Upper lobe of left lung (tissue), 6 donors: ENCODE results near the gene SLC29A3. TPM values are rescaled to one million over a fixed set of nuclear protein-coding genes. Genes with fewer than 3 reads are reported as not detected.

ENCODE experiments used
- ATAC-seq, 2 donors: fragments of 200-7000 bp; cut with Tn5 transposase; one replicate each; pipeline ENCODE4 v1.9.1; 2022; ENCODE audit warnings: mild to moderate bottlenecking in 2 of 2, moderate library complexity in 2 of 2; ENCODE audit not compliant: low FRiP score in 2 of 2
- DNase-seq, 2 donors: peaks; one replicate each; pipeline ENCODE4 v3.0.0-alpha.2; 2019 to 2020
- H3K27ac ChIP-seq, 4 donors: fragments of 200-600 bp; sonication (generic); one replicate each; pipeline ENCODE4 v1.5.1; 2016 to 2019
- H3K27me3 ChIP-seq, 4 donors: fragments of 200-600 bp; sonication (generic); one replicate each; pipeline ENCODE4 v1.5.1; 2017 to 2019
- H3K36me3 ChIP-seq, 4 donors: fragments of 200-600 bp; sonication (generic); one replicate each; pipeline ENCODE4 v1.5.1; 2016 to 2019
- H3K4me1 ChIP-seq, 4 donors: fragments of 200-600 bp; sonication (generic); one replicate each; pipeline ENCODE4 v1.5.1; 2018 to 2019
- H3K4me3 ChIP-seq, 4 donors: fragments of 200-600 bp; sonication (generic); one replicate each; pipeline ENCODE4 v1.5.1; 2017 to 2019; ENCODE audit warnings: mild to moderate bottlenecking in 2 of 4, moderate library complexity in 1 of 4
- H3K9me3 ChIP-seq, 4 donors: fragments of 200-600 bp; sonication (generic); one replicate each; pipeline ENCODE4 v1.5.1; 2018 to 2019
- CTCF ChIP-seq, 6 experiments: fragments of 450-650 bp in 4 of 6; fragments of 200-600 bp in 2 of 6; sonication (generic) in 2 of 6; IDR thresholded peaks; one replicate each; pipeline ENCODE4 v1.5.1; 2016 to 2019; ENCODE audit warnings: antibody characterized with exemption in 6 of 6
- EP300 ChIP-seq, 4 donors: sonication (generic); formaldehyde crosslinking; IDR thresholded peaks; one replicate each; pipeline ENCODE4 v1.5.1; 2017; ENCODE audit warnings: antibody characterized with exemption in 4 of 4, control low read depth in 2 of 4
- POLR2A ChIP-seq, 4 donors: fragments of 450-650 bp; IDR thresholded peaks; one replicate each; pipeline ENCODE4 v1.5.1; 2016 to 2017; ENCODE audit warnings: antibody characterized with exemption in 4 of 4, mild to moderate bottlenecking in 2 of 4
- POLR2AphosphoS5 ChIP-seq, 2 donors: sonication (generic); formaldehyde crosslinking; IDR thresholded peaks; one replicate each; pipeline ENCODE4 v1.5.1; 2017; ENCODE audit warnings: antibody characterized with exemption in 2 of 2
- WGBS, 2 donors: methylation state at CpG; one replicate each; pipeline ENCODE4 v1.1.5; 2017 to 2018; 5-methylcytosine and 5-hydroxymethylcytosine counted together
- total RNA-seq, 6 donors: library from RNA; depleted of rRNA in 4 of 6; stranded (reverse); fragments of >200 nt in 4 of 6; gene quantifications; one replicate each; pipeline versions ENCODE4 v1.1.0 to v1.2.1, GENCODE V29; 2016 to 2021
- donor health status: DM: no; HTN: no; CAD: no; lungs with moderate emphysema.
- donor health status: DM: no; HTN: yes; CAD: no; lungs with severe emphysema.

SLC29A3 gene
- total RNA-seq, 6 donors from 2014 or later: 6.7 to 17.0 (median 9.2) TPM

DNA sequence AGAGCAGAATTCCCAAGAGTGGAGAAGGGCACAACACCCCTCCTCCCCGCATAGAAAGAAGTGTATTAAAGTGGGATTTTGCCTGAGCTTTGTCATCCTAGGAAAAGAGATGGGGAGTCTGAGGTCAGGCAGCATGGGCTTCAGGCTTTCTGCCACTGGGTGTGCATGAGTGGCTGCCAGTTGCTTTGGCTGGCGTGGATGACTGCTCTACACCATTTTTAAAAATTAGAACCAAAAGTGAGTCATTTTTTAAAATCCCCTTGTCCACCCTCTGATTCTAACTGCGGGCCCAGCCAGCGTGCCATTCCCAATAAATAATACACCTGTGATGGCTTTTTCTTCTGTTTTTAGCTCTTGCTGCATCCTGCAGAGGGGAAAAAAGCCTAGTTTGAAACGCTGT is 13.4 kb downstream of the SLC29A3 start:
- no peaks in the 10 kb centered on the region for H3K9me3 ChIP-seq
- WGBS, 2 donors: 88 to 91% methylated on average over 5 of the region's 5 CpGs
- no peak overlapping the region for H3K4me3 ChIP-seq
- ATAC-seq (no peak), DNase-seq (no peak)
- H3K4me1 ChIP-seq: peaks cover 6 to 14% (median 10%) of the 10 kb centered on the region in 4 donors
- peak overlapping the region in 1 of 4 donors; percentile 69 for H3K27ac ChIP-seq
- no peaks in the 10 kb centered on the region for H3K27me3 ChIP-seq
- TF ChIP-seq POLR2AphosphoS5 (IDR thresholded peaks at IDR 0.05): no peak
- peaks cover 0 to 4% (median 1%) of the 10 kb centered on the region in 4 donors for H3K36me3 ChIP-seq

GRCh38 chr10:71333129-71333887 is 14.2 kb downstream of the SLC29A3 start:
- TF ChIP-seq EP300 (IDR thresholded peaks at IDR 0.05) (no peak), POLR2A (IDR thresholded peaks at IDR 0.05) (peak in 1 of 4 donors; percentile 23)
- DNase-seq (peak in 1 of 2 donors; percentile 53), ATAC-seq (peak; percentile 41 to 70)
- Histone ChIP-seq H3K27me3 (no peaks in the 10 kb centered on the region), H3K4me3 (no peak overlapping the region), H3K27ac (peak overlapping the region in 1 of 4 donors; percentile 69), H3K36me3 (peaks cover 0 to 3% (median under 1%) of the 10 kb centered on the region in 4 donors), H3K9me3 (no peaks in the 10 kb centered on the region), H3K4me1 (peaks cover 6 to 14% (median 10%) of the 10 kb centered on the region in 4 donors)
- 58 to 81% methylated on average over 6 to 9 of the region's 9 CpGs for WGBS, 2 donors

DNA sequence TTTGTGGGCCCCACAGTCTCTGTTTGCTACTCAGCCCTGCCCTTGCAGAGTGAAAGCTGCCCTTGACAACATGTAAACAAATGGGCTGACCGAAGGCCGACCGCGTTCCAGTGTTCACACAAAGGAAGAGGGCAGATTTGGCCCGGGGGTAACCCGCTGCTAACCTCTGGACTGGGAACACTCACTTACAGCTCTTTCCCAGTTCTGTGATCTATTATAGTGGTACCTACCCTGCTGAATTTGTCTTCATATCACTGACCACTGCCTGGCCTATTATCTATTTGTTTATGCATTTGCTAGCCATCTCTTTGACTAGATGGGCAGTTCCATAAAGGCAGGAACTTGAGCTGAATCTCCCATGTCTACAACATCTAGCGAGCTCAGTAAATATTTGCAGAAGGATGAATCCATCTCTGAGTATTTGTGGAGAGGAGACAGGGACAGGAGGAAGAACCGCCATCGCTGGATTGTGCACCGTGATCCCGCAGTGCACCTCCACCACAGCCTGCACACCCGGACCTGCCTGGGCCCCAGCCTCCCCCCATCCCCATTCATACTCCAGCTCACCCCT is 15.2 kb downstream of the SLC29A3 start:
- ATAC-seq (no peak), DNase-seq (peak in 1 of 2 donors; percentile 30)
- Histone ChIP-seq H3K36me3 (peaks cover 0 to 12% (median 1%) of the 10 kb centered on the region in 4 donors), H3K27ac (peak overlapping the region in 1 of 4 donors; percentile 64), H3K9me3 (no peaks in the 10 kb centered on the region), H3K27me3 (no peaks in the 10 kb centered on the region), H3K4me1 (peaks cover 6 to 14% (median 10%) of the 10 kb centered on the region in 4 donors), H3K4me3 (no peak overlapping the region)
- TF ChIP-seq POLR2AphosphoS5 (IDR thresholded peaks at IDR 0.05): no peak
- TF ChIP-seq CTCF (IDR thresholded peaks at IDR 0.05): no peak
- no peak for TF ChIP-seq EP300 (IDR thresholded peaks at IDR 0.05)
- TF ChIP-seq POLR2A (IDR thresholded peaks at IDR 0.05): no peak
- WGBS, 2 donors: 70 to 76% methylated on average over 12 of the region's 12 CpGs

DNA sequence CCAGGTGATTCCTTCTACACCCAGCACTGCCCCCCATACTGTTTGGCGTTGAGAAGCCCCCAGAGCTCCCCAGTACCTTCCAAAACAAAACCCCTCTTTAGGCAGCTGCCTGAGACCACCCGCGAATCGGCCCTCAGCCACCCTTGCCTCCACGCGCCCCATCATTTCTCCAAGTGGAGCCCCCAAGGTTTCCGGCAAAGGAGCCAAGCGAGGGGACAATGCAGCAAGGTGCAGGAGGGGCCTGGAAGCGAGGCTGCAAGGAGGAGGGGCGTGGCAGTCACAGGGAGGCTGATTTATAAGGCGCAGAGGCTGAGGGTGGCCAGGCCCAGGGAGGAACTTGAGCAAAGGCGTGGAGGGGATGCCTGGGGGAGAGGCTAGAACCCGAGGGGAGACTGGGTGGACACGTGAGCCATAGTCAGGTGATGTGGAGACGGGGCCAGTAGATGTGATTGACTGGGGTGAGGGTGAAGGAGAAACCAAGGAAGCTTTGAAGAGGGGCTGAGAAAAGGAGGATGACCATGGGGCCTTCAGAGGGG is 16.2 kb downstream of the SLC29A3 start:
- 84 to 87% methylated on average over 15 of the region's 15 CpGs for WGBS, 2 donors
- Histone ChIP-seq H3K9me3 (no peaks in the 10 kb centered on the region), H3K27ac (no peak overlapping the region), H3K4me3 (no peak overlapping the region), H3K4me1 (peaks cover 6 to 14% (median 10%) of the 10 kb centered on the region in 4 donors), H3K27me3 (no peaks in the 10 kb centered on the region), H3K36me3 (peaks cover 0 to 21% (median 1%) of the 10 kb centered on the region in 4 donors)
- TF ChIP-seq EP300 (IDR thresholded peaks at IDR 0.05): no peak
- no peak for TF ChIP-seq CTCF (IDR thresholded peaks at IDR 0.05)
- TF ChIP-seq POLR2A (IDR thresholded peaks at IDR 0.05): no peak
- no peak for TF ChIP-seq POLR2AphosphoS5 (IDR thresholded peaks at IDR 0.05)
- ATAC-seq (no peak), DNase-seq (peak in 1 of 2 donors; percentile 27)

DNA sequence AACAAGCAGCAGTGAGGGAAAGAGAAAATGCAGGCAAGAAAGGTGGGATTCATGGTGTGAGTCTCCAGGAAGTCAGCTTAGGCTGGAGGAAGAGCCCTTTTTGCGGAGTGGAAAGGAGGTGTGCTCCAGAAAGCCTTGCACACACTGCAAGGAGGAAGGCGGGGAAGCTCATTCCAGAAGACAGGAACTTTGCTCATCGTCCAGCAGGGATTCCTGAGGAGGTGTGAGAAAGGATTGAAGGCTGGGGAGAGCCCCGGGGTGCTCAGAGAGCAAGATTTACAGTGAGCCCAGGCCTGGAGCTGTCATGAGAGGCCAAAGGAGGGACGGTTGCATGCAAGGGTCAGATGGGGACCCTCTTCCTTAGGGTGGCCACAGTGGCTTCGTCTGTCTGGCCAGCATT is 17.6 kb downstream of the SLC29A3 start:
- H3K36me3 ChIP-seq: peaks cover 0 to 21% (median 0%) of the 10 kb centered on the region in 4 donors
- H3K9me3 ChIP-seq: no peaks in the 10 kb centered on the region
- no peak overlapping the region for H3K27ac ChIP-seq
- no peak overlapping the region for H3K4me3 ChIP-seq
- ATAC-seq (no peak), DNase-seq (no peak)
- no peak for TF ChIP-seq POLR2A (IDR thresholded peaks at IDR 0.05)
- no peak for TF ChIP-seq POLR2AphosphoS5 (IDR thresholded peaks at IDR 0.05)
- TF ChIP-seq CTCF (IDR thresholded peaks at IDR 0.05): no peak
- TF ChIP-seq EP300 (IDR thresholded peaks at IDR 0.05): no peak
- H3K27me3 ChIP-seq: no peaks in the 10 kb centered on the region
- 75 to 80% methylated on average over 6 of the region's 6 CpGs for WGBS, 2 donors
- H3K4me1 ChIP-seq: peaks cover 6 to 14% (median 10%) of the 10 kb centered on the region in 4 donors
